Measurements from ENCODE around the gene KIAA1614.

DNA sequence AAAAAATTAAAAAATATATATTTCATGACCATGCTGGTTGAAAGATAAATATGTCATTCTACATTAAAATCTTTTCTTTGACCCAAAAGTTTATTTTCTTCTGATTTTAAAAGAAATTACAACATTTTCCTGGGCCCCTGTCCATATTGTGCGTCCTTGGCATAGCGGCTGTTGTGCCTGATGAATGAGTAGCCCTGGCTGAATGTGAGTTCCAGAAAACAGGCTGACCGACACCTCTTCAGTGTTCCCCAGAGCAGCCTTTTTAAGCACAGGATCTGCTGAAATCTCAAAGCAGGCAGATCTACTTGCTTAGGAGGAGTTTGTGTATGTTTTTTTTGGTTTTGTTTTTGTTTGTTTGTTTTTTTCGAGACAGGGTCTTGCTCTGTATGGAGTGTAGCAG, 19.7 kb downstream of the KIAA1614 start:
- TF ChIP-seq, protein P1, sequence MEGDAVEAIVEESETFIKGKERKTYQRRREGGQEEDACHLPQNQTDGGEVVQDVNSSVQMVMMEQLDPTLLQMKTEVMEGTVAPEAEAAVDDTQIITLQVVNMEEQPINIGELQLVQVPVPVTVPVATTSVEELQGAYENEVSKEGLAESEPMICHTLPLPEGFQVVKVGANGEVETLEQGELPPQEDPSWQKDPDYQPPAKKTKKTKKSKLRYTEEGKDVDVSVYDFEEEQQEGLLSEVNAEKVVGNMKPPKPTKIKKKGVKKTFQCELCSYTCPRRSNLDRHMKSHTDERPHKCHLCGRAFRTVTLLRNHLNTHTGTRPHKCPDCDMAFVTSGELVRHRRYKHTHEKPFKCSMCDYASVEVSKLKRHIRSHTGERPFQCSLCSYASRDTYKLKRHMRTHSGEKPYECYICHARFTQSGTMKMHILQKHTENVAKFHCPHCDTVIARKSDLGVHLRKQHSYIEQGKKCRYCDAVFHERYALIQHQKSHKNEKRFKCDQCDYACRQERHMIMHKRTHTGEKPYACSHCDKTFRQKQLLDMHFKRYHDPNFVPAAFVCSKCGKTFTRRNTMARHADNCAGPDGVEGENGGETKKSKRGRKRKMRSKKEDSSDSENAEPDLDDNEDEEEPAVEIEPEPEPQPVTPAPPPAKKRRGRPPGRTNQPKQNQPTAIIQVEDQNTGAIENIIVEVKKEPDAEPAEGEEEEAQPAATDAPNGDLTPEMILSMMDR (IDR thresholded peaks at IDR 0.05): no peak
- TF ChIP-seq EZH2 (IDR thresholded peaks at IDR 0.05): no peak

Measured in neural progenitor cell (in vitro differentiated cells).